ENCODE results near the gene NUP43.

GRCh38 chr6:149725785-149726184 is 20.5 kb downstream of the NUP43 start:
- TF ChIP-seq CTCF (IDR thresholded peaks at IDR 0.05; ENCODE audit: low read depth, low read length) (no peak), EZH2phosphoT487 (IDR thresholded peaks at IDR 0.05; ENCODE audit: low read depth) (no peak)

Measured in OCI-LY3 (cell line).